ENCODE results near the gene DCD.
"Not testable (repeated sequence)": the region's sequence is repeated elsewhere in the genome, so short reads cannot be mapped to it uniquely, and the experiment has no call there.

Gene DCD, protein sequence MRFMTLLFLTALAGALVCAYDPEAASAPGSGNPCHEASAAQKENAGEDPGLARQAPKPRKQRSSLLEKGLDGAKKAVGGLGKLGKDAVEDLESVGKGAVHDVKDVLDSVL

DNA sequence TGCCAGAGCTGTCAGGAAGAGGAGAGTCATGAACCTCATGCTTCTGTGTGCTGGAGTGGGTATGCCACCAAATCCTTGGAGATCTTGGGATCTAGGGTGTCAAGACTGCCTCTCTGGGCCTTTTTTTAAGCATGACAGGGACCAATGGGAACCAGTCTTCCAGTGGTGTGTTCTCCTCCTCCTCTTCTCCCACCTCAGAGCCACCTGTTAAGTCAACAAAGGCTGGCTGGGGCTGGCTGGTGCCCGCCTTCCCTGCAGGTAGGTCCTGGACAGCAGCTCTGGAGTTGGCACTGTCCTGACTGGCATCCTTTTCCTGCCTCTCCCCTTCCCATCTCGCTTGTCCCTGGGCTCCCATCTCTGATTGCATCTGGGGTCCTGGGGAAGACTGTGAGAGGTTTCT lies at the start of gene DCD:
Gene DCD, minus strand, starts transcription at position 101 of the 400 bp plus-strand sequence. Its CDS starts 62 bp downstream, at position 39.
- DNase-seq = no peak

DNA sequence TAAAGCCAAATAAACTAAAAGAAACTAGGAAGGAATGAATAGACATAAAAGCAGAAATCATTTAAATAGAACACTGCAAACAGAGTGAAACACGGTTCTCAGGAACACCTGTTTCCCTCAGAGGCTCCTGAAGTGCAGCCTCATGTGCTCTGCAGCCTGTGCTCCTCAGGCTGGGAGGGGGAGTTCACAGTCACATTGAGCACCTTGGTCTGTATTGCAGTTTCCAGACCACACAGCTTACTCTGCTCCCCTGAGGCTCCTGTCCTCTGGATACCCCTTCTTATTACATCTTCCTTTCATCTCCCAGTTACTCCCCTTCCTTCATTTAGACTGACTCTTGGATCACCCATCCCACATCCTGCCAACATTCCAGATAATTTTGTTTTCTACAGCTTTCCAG lies 49.7 kb upstream of the DCD start:
- DNase-seq = no peak

DNA sequence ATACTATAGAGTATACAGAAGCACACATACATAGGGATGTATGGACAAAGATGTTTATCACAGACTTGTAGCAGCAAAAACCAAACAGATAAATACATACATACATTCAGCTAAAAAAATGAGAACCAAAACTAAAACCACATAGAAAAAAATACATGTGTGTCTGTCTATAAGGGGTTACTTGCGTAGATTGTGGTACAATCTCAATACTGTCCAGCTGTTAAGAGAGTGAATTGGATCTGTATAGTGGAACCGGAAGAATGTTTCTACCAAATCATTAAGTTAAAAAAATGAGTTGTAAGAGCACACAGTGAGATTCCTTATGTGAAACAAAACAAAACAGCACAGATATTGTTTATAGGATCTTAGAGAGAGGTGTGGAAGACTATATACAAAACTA lies 44.2 kb upstream of the DCD start:
- DNase-seq = no peak

DNA sequence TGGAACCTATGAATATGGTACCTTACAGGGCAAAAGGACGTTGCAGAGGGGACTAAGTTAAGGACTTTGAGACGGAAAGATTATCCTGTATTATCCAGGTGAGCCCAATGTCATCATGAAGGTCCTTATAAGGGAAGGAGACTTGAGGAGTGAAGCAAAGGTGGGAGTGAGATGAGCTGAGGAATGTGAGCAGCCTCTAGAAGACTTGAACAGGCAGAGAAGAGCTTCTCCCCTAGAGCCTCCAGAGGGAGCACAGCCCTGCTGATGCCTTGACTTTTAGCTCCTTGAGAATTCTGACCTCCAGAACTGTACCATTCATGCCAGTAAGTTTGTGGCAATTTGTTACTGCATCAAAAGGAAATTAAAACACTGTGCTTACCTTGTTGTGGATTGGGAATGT lies 41.8 kb upstream of the DCD start:
- DNase-seq = no peak

DNA sequence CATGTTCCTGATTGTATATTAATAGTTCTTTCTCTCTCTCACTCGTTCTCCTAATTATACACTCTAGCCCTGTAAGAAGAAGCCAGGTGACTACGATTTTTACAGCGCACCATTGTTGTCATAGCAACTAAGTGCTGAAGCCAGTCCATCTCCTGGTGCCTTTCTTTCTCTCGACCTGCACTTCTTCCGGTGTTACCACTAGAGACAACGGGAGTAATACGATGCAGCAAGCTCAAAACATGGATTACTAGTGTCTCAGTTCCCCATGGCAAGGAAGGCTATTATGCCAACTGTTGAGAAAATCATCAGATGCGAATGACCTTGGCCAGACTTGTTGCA lies 40.8 kb upstream of the DCD start:
- DNase-seq = no peak

DNA sequence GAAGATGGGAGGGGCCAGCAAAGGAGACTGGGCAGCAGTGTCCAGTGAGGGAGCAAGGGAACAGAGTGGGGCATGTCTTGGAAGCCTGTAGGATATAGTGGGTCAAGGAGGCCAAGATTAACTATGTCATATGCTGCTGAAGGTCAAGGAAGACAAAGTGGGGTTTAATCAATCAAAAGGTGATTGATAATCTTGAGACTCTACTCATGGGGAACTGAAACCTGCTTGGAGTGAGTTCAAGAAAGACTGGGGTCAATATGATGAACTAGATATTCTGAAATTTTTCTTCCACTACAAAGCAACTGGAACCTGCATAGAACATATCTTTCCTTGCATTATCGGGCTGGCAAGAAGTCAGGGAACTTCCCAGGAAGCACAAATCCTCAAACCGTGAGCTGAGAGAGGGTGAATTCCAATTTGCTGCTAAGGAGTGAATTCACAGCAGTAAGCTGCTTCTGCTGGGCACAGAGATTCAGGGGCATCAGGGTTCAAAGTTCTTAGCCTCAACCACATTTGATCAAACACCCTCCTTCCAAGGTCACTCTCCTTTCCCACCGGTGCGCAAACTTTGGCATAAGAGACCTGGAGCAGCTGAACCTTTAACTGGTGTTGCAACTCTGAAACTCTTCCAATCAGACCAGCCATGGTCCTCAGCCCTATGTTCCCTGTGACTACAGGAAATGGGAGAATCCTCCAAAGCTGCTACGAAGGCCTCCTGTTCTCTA lies 40.3 kb upstream of the DCD start:
- DNase-seq = no peak

DNA sequence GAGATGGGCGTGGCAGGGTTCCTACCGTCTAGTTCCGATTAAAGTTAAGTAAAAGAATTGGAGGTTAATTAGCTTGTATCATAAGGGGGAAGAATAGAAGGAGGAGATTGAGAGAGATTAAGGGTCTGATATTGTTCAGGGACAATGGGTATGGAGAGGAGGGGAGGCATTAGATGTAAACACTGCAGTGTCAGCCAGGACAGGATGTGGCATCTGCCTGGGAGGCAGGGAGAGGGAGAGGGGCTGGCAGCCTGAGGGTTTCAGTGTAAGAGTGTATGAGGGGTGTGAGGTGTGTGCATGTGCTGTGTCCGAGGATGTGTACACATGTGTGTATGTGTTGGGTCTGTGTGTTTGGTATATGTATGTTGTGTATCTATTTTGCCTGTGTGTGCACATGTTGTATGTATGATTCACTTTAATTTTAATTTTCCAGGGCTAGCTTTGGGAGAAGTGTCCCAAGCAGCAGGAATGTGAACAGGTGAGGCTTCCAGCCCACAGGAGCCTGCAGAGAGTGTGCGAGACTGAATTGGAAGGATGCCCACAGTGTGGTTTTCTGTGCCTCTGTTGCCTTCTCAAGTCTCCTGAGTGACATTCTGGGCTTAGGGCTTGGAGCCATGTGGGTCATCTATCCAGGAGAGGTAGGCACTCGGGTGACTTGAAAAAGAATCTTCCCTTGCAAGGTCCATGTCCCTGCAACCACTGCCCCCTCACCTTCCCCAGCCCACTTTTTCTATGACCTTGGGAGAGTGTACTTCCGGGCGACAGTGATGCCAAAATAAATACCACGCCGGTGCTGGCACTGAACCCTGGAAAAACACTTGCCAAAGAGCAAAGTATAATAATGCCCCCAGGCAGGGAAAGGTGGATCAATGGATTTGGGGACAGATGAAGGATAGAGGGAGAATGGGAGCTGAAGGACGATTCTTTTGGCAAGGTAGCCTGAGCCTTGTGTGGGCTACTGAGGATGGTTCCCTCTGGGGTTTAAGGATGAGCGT lies 36.8 kb upstream of the DCD start:
- DNase-seq = no peak

DNA sequence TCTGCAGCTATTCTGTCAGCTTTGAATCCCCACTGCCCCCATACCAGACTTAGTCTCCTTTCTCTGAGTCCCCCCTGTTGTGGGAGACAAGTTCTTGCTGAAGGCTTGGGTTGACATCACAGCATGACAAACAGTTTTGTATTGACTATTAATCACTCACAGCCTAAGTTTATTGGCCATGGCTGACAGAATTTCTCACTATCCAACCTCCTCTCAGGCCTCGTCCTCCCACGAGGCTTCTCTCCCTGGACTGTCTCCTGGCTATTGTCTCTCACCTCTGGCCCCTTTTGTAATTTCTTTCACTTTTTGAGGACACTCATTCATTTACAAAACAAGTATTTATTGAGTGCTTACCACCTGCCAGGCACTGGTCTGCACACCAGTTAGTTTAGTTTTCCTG lies 35.2 kb upstream of the DCD start:
- no peak for DNase-seq

DNA sequence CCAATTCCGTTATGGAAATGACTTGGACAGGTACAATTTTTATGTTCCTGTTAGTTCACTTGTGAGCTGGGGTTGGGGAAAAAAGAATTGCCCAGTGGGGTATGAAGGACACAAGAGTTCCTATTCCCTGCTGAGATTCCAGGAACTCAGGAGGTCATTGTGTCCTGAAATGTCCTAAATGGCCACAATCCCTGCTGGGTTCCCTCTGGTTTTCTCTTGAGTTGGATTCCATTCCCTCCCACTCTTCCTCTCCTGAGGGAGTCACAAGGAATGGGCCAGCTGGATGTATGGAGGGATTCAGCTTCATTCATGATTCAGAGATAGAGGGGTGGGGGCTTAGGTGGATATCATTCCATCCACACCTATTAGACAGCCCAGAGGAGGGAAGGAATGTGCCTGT lies 34.5 kb upstream of the DCD start:
- DNase-seq = no peak

DNA sequence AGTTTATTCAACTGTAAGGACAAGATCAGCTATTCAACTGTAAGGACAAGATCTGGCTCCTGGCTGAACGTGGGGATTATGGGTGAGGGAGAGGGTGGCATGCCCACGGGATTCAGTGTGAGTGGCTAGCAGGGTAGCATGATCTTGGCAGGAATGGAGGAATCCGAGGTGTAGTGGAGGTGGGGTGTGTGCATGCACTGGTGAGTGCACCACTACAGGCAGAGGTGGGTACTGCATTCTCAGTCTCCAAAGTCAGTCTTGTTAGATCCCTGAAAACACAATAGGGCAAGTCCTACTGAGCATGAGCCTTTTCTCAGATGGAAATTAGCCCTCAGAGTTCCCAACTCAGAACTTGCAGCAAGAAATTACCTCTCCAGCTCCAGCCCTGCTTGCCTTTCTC lies 32.2 kb upstream of the DCD start:
- no peak for DNase-seq

DNA sequence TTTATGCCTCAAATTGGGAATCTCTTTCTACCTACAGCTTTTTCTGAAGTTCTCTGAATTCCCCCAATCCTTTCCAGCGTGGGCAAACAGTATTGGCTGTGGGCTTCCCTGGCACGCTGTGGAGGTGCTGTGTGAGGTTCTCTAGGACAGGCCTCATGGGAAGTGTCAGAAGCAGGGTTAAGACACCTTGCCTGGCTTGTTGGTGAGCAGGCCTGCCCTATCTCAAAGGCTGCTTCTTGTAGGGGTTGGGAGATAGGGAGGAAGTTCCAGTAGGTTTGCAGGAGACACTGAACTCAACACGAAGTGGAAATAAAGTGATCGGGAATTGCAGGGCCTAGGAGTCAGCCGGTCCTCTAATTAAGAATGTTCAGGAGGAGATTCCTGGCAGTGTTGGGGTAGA lies 30.0 kb upstream of the DCD start:
- DNase-seq = no peak

DNA sequence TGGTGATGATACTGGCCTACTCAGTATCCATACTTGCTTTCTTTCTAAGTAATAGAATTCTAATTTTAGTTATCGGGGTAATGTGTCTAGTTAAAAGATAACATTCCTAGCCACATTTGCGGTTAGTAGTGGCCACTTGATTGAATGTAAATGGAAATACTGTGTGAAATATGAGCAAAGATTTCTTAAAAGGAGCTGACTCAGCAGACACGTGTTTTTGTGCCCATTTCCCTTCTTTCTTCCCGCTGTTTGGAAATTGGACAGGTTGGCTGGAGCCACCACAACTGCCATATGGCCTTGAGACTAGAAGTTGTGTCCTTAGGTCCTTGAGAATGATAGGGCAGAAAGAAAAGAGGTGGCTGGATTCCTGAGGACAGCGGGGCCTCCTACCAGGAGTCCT lies 19.8 kb upstream of the DCD start:
- DNase-seq = no peak

DNA sequence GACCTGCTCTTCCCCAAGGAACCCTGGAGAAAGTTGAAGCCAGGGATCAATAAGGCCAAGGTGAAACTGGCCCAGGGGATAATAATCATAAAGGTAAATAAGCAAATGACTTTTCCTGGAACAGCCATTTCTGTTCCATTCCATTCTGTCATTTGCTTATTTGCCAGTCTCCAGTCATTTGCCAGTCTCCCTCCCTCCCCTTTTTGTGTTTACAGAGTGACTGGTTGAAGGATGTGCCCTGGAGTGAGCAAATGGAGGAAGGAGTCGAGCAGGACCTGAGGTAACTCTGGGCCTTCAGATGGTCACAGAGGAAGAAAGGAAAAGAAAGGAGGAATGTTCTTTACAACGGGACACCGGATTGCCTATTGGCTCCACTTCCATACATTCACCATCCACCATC lies 17.8 kb upstream of the DCD start:
- DNase-seq = no peak

DNA sequence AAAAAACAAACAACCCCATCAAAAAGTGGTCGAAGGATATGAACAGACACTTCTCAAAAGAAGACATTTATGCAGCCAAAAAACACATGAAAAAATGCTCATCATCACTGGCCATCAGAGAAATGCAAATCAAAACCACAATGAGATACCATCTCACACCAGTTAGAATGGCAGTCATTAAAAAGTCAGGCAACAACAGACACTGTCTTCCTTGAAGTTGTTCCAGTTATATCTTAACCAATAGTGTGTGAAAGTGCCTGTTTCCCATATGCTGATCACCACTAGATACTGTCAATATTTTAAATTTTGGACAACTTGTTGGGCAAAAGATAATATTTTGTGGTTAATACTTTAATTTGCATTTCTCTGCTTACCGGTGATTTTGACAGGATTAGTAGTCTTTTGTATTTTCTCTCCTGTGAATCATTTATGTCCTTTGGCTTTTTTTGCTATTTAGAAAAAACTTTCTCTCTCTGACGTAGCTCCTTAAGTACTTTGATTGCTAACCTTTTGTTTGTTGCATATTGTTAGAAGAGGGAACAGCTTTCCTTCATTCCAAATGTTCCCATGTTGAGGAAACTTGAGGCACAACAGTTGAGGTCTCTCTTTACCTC lies 17.0 kb upstream of the DCD start:
- not testable (repeated sequence) for DNase-seq

DNA sequence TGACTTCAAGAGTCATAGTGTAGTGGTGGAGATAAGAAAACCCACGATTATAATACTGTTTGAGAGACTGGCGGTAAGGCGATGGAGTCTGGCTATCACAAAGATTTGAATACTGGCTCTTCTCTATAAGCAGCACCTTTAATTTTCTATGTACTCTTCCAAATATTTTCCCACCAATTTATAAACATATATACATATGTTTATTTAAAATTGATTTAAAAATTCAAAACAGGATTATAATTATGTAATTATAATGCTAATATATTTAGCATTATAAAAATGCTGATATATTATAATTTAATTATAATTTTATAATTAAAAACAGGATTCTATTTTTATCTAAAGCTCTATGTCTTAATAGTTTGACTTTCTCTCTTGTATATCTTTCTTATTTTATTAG lies 15.4 kb upstream of the DCD start:
- no peak for DNase-seq

DNA sequence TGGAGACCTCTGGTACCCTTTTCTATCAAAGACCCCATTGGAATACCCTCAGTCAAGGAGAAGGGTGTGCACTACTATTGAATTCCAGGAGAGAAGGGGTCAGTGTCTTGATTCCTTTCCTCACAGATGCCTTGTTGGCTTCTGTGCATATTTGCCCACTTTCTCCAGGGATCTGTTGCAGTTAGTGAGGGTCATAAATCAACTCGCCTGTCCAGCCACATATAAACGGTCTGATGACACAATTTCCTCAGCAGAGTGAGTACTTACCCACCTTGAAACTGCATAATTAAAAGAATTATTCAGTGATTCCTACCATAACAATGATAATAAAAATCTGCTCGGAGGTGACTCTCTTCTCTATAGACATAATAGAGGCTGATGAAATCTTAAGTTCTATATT lies 13.9 kb upstream of the DCD start:
- DNase-seq = no peak

DNA sequence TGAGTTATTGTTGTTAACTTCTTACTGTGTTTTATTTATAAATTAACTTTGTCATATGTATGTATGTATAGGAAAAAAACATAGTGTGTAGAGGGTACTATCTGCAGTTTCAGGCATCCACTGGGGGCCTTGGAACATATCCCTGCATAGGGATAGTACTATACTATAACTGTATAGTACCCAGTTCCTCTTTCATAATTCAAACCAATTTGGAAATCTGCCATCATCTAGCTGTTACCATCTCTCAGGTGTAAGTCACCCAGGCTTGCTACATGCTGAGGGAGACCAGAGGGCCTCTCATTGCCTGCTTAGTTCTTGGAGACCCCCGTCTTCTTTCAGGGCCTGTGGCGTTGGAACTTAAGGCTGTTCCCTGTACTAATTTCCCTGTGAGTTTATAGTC lies 12.9 kb upstream of the DCD start:
- no peak for DNase-seq

DNA sequence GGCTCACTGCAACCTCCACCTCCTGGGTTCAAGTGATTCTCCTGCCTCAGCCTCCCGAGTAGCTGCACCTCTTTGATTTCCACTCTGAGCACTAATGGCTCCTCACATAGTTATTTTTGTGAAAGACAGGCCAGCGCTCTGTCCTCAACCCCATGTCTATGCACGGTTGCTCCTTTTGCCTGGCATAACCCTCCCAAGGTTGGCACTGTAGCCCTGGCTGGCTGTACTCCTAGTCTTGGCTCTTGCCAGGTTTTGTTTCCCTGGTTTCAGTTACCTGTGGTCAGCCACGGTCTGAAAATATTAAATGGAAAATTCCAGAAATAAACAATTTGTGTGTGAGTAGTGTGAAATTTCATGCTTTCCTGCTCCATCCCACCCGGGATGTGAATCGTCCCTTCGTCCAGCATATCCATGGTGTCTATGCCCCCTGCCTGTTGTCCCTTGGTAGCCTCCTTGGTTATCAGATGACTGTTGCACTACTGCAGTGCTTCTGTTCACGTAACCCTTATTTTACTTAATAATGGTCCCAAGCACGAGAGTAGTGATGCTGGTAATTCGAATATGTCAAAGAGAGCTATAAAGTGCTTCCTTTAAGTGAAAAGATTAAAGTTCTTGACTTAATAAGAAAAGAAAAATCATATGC lies 12.3 kb upstream of the DCD start:
- no peak for DNase-seq

DNA sequence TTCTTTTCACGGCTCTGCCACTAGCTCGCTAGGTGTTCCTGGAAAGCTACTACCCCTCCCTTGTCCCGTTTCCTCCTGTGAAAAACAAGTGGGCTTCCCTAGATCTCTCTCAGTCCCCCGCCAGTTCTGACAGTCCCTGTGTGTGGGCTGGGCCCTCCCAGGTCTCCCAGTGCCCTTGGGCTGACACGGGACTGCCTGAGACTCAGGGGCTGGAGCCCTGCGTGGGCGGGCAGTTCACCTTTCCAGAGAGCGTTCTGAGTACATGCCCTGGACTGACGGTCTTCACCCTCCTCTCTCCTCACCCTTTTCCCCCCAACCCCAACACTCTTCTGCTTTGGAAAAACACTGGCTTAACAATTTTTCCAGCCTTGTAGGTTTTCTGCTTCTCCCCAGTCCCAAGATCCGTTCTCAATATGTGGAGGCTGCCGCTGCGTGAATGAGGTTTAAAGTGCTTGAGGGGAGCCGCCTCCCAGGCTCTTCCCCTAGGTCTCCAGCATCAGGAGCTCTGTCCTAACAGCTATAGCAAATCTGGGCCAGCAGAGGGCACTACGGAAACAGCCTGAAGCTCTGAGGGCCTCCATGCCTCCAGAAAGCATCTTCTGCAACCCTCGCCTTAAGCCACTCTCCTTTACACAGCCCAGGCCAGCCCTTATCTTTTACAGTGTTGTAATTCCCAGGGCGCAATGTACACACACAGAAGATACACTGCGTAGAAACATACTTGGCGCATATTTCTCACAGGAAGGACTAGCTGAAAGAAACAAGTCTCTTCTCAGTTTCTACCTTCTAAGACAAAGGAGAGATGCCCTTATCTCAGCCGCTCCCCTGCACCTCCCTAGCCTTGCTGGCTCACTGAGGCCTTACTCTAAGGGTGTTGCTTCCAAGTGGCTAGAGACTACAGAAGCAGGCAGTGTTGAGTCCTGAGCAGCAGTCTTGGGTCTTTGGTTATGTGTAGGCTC lies 10.4 kb upstream of the DCD start:
- no peak for DNase-seq

DNA sequence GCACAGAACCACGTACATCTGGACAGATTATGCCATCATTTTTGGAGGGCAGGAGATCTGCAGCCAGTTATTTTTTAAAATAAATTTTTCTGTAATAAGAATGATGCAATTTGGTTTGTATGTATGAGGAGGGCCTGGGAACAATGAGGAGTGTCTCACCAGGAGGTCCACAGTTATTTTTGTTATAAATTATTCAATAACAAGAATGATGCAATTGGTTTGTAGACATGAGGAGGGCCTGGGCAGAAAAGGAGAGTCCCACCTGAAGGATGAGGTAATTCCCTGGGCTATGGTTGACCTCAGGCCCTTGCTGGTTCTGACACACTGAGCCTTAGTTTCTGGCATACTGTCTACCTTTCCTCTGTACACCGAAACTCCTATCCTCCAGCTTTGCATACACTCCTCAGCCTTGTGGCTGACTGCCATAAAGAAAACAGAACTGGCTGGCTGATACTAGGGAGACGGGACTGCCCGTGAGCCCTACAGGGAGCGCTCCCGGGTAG lies 9.0 kb upstream of the DCD start:
- DNase-seq = no peak

DNA sequence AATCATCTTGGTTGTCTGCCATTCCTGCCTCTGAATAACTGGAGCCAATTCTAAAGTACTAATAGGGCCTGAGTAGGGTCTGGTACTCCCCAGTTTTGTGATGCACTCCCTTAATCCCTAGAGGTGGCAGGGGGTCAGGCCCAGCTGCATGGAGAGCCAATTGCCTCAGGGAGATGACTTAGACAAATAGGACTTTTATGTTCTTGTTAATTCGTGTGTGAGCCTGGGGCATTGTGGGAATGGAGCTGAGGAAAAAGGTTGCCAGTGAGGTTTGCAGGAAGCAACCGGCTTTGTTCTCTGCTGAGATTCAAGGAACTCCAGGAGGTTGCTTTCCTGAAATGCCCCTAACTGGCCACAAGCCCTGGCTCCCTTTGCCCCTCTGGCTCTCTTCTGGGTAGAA lies 6.8 kb upstream of the DCD start:
- no peak for DNase-seq

DNA sequence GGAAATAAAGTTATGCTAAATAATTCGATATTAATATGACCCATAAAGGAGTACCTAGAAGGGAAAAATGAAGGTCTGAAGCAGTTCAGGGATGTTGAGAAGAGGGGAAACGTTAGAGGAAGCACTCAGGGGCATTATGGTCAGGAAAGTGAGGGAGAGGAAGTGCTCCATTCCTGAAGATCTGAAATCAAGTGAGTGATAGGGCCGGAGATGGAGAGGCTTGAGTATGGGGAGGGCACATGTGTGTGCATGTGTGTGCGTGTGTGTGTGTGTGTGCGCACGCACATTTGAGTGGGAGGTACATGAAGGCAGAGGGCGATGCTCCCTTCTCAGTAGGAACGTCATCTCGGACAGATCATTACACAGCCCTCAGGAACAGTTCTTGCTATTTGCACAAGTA lies 4.9 kb upstream of the DCD start:
- no peak for DNase-seq
